Karpas-422 (cell line): Measurements from ENCODE around the gene IGFBP3. TPM values are rescaled to one million over a fixed set of nuclear protein-coding genes. Genes with fewer than 3 reads are reported as not detected.

Experiments used
- DNase-seq: peaks from one replicate; pipeline ENCODE4 v3.0.0-alpha.2; 2015
- H2AFZ ChIP-seq: fragments of 200-600 bp; sonication (generic); 2 replicates; pipeline ENCODE4 v1.6.1; 2014; ENCODE audit warnings: antibody characterized with exemption, low read length, mixed read lengths
- H3K27ac ChIP-seq: fragments of 200-600 bp; sonication (generic); 2 replicates; pipeline ENCODE4 v1.5.1; 2014; ENCODE audit warnings: mild to moderate bottlenecking, low read length, moderate library complexity
- H3K27me3 ChIP-seq: fragments of 200-600 bp; sonication (generic); 2 replicates; pipeline ENCODE4 v1.6.1; 2014; ENCODE audit warnings: low read length, mixed read lengths
- H3K36me3 ChIP-seq: fragments of 200-600 bp; sonication (generic); 2 replicates; pipeline ENCODE4 v1.6.1; 2014; ENCODE audit warnings: low read length, mixed read lengths; ENCODE audit not compliant: insufficient read depth
- H3K4me1 ChIP-seq: fragments of 200-600 bp; sonication (generic); 2 replicates; pipeline ENCODE4 v1.6.1; 2014; ENCODE audit warnings: mild to moderate bottlenecking, low read length, mixed read lengths
- H3K4me2 ChIP-seq: fragments of 200-600 bp; sonication (generic); 2 replicates; pipeline ENCODE4 v1.6.1; 2014; ENCODE audit warnings: low read length, low read depth, mild to moderate bottlenecking; ENCODE audit not compliant: poor library complexity, severe bottlenecking
- H3K4me3 ChIP-seq: fragments of 200-600 bp; sonication (generic); 2 replicates; pipeline ENCODE4 v1.5.1; 2014; ENCODE audit warnings: mild to moderate bottlenecking, antibody characterized with exemption, low read length, mixed read lengths
- H3K79me2 ChIP-seq: fragments of 200-600 bp; sonication (generic); 2 replicates; pipeline ENCODE4 v1.6.1; 2014; ENCODE audit warnings: mild to moderate bottlenecking, low read length, mixed read lengths
- H3K9ac ChIP-seq: fragments of 200-600 bp; sonication (generic); 2 replicates; pipeline ENCODE4 v1.6.0; 2014; ENCODE audit warnings: low read length
- H3K9me2 ChIP-seq: fragments of 200-600 bp; sonication (generic), shearing (Covaris generic); replicated peaks from 2 replicates; pipeline ENCODE4 v1.6.0; 2014; ENCODE audit warnings: mild to moderate bottlenecking, low read length, moderate library complexity; ENCODE audit not compliant: insufficient read depth
- H3K9me3 ChIP-seq: fragments of 300-700, 200-600 bp; sonication (generic); 2 replicates; pipeline ENCODE4 v1.6.1; 2014; ENCODE audit warnings: low read length, mixed read lengths
- H4K20me1 ChIP-seq: fragments of 200-600 bp; sonication (generic); 2 replicates; pipeline ENCODE4 v1.6.1; 2014; ENCODE audit warnings: mild to moderate bottlenecking, antibody characterized with exemption, low read length, low read depth; ENCODE audit not compliant: insufficient read depth
- total RNA-seq: library from RNA; depleted of rRNA; stranded (reverse); fragments of >200 nt; shearing (Covaris generic); gene quantifications from 2 replicates; pipeline ENCODE4 v1.2.3, GENCODE V29; 2014; ENCODE audit warnings: low replicate concordance

The IGFBP3 gene
- total RNA-seq, 1 experiment from 2014 or later = not detected

- DNase-seq = no peak
- H3K4me2 ChIP-seq = no peak overlapping the region
Observed at GRCh38 chr7:45911311-45911710, 9.8 kb downstream of the IGFBP3 start.

GRCh38 chr7:45910855-45911254 lies 10.2 kb downstream of the IGFBP3 start:
- no peaks in the 10 kb centered on the region for H3K9me3 ChIP-seq
- no peak overlapping the region for H3K4me2 ChIP-seq
- H3K9ac ChIP-seq = no peak overlapping the region
- DNase-seq = no peak
- H4K20me1 ChIP-seq = no peaks in the 10 kb centered on the region
- H3K27me3 ChIP-seq = no peaks in the 10 kb centered on the region
- no peaks in the 10 kb centered on the region for H3K36me3 ChIP-seq
- no peak overlapping the region for H2AFZ ChIP-seq
- no peak overlapping the region for H3K27ac ChIP-seq
- H3K9me2 ChIP-seq = no peaks in the 10 kb centered on the region
- no peaks in the 10 kb centered on the region for H3K4me1 ChIP-seq
- H3K79me2 ChIP-seq = no peaks in the 10 kb centered on the region
- no peak overlapping the region for H3K4me3 ChIP-seq

More at GRCh38 chr7:45911311-45911710, 9.8 kb downstream of the IGFBP3 start:
- Histone ChIP-seq H3K9me3 (no peaks in the 10 kb centered on the region), H3K79me2 (no peaks in the 10 kb centered on the region), H2AFZ (no peak overlapping the region), H3K9me2 (no peaks in the 10 kb centered on the region), H3K4me1 (no peaks in the 10 kb centered on the region), H3K4me3 (no peak overlapping the region), H3K27ac (no peak overlapping the region), H3K9ac (no peak overlapping the region), H4K20me1 (no peaks in the 10 kb centered on the region), H3K27me3 (no peaks in the 10 kb centered on the region), H3K36me3 (no peaks in the 10 kb centered on the region)

GRCh38 chr7:45909561-45909960 lies 11.5 kb downstream of the IGFBP3 start:
- Histone ChIP-seq H3K9ac (no peak overlapping the region), H3K4me2 (no peak overlapping the region), H3K36me3 (no peaks in the 10 kb centered on the region), H4K20me1 (no peaks in the 10 kb centered on the region), H3K9me2 (no peaks in the 10 kb centered on the region), H2AFZ (no peak overlapping the region), H3K4me3 (no peak overlapping the region), H3K9me3 (no peaks in the 10 kb centered on the region), H3K27me3 (no peaks in the 10 kb centered on the region), H3K27ac (no peak overlapping the region), H3K79me2 (no peaks in the 10 kb centered on the region), H3K4me1 (no peaks in the 10 kb centered on the region)
- DNase-seq = no peak

GRCh38 chr7:45902820-45903219 lies 18.3 kb downstream of the IGFBP3 start:
- no peaks in the 10 kb centered on the region for H3K9me2 ChIP-seq
- no peaks in the 10 kb centered on the region for H3K79me2 ChIP-seq
- no peaks in the 10 kb centered on the region; the same call in 1 of the 2 replicates for H3K27me3 ChIP-seq
- H4K20me1 ChIP-seq = no peaks in the 10 kb centered on the region
- H3K9ac ChIP-seq = no peak overlapping the region
- H3K9me3 ChIP-seq = no peaks in the 10 kb centered on the region
- H3K4me1 ChIP-seq = no peaks in the 10 kb centered on the region
- no peak overlapping the region for H3K4me3 ChIP-seq
- no peak overlapping the region for H2AFZ ChIP-seq
- H3K27ac ChIP-seq = no peak overlapping the region
- H3K4me2 ChIP-seq = no peak overlapping the region
- no peak for DNase-seq
- no peaks in the 10 kb centered on the region for H3K36me3 ChIP-seq

GRCh38 chr7:45901566-45901965 lies 19.5 kb downstream of the IGFBP3 start:
- Histone ChIP-seq H2AFZ (no peak overlapping the region), H3K27ac (no peak overlapping the region), H3K4me1 (no peaks in the 10 kb centered on the region), H3K4me3 (no peak overlapping the region), H3K9ac (no peak overlapping the region), H3K4me2 (no peak overlapping the region), H3K27me3 (no peaks in the 10 kb centered on the region; the same call in 1 of the 2 replicates), H3K9me3 (no peaks in the 10 kb centered on the region), H3K79me2 (no peaks in the 10 kb centered on the region), H4K20me1 (no peaks in the 10 kb centered on the region), H3K36me3 (no peaks in the 10 kb centered on the region), H3K9me2 (no peaks in the 10 kb centered on the region)
- no peak for DNase-seq

- Histone ChIP-seq H3K9me2 (no peaks in the 10 kb centered on the region), H3K79me2 (no peaks in the 10 kb centered on the region), H3K9me3 (no peaks in the 10 kb centered on the region), H3K4me1 (no peaks in the 10 kb centered on the region), H3K4me2 (no peak overlapping the region), H4K20me1 (no peaks in the 10 kb centered on the region), H3K27me3 (no peaks in the 10 kb centered on the region; the same call in 1 of the 2 replicates), H2AFZ (no peak overlapping the region), H3K9ac (no peak overlapping the region), H3K27ac (no peak overlapping the region), H3K4me3 (no peak overlapping the region), H3K36me3 (no peaks in the 10 kb centered on the region)
- no peak for DNase-seq
Observed at GRCh38 chr7:45898222-45898621, 22.9 kb downstream of the IGFBP3 start.

- Histone ChIP-seq H3K27me3 (no peaks in the 10 kb centered on the region), H3K36me3 (no peaks in the 10 kb centered on the region), H3K4me2 (no peak overlapping the region), H3K9ac (no peak overlapping the region), H3K4me3 (no peak overlapping the region), H3K27ac (no peak overlapping the region), H2AFZ (no peak overlapping the region), H4K20me1 (no peaks in the 10 kb centered on the region), H3K79me2 (no peaks in the 10 kb centered on the region), H3K4me1 (no peaks in the 10 kb centered on the region), H3K9me2 (no peaks in the 10 kb centered on the region), H3K9me3 (no peaks in the 10 kb centered on the region)
- DNase-seq = no peak
Observed at GRCh38 chr7:45897042-45897690, 23.9 kb downstream of the IGFBP3 start.

GRCh38 chr7:45894665-45895062 lies 26.4 kb downstream of the IGFBP3 start:
- no peak overlapping the region for H3K4me2 ChIP-seq
- no peak overlapping the region for H3K9ac ChIP-seq
- no peaks in the 10 kb centered on the region for H3K36me3 ChIP-seq
- H3K4me3 ChIP-seq = no peak overlapping the region
- H3K27ac ChIP-seq = no peak overlapping the region
- H3K9me2 ChIP-seq = no peaks in the 10 kb centered on the region
- no peak for DNase-seq
- H3K9me3 ChIP-seq = no peaks in the 10 kb centered on the region
- no peaks in the 10 kb centered on the region for H3K27me3 ChIP-seq
- no peaks in the 10 kb centered on the region for H4K20me1 ChIP-seq
- H2AFZ ChIP-seq = no peak overlapping the region
- H3K79me2 ChIP-seq = no peaks in the 10 kb centered on the region
- no peaks in the 10 kb centered on the region for H3K4me1 ChIP-seq
